Ascending aorta (tissue), 2 donors: ENCODE data around the gene ABCC2. TPM values are rescaled to one million over a fixed set of nuclear protein-coding genes. Genes with fewer than 3 reads are reported as not detected.
"Not testable (repeated sequence)": the region's sequence is repeated elsewhere in the genome, so short reads cannot be mapped to it uniquely, and the experiment has no call there.

Source experiments
- DNase-seq, 2 donors: peaks; one replicate each; pipeline ENCODE4 v3.0.0-alpha.2; 2019; ENCODE audit warnings: low spot score in 2 of 2
- H3K27ac ChIP-seq, 2 donors: fragments of 200-600 bp; sonication (generic); one replicate each; pipeline ENCODE4 v1.5.1; 2016 to 2017; ENCODE audit warnings: mild to moderate bottlenecking in 1 of 2
- H3K27me3 ChIP-seq: fragments of 200-600 bp; sonication (generic); one replicate; pipeline ENCODE4 v1.5.1; 2017
- H3K36me3 ChIP-seq, 2 donors: fragments of 200-600 bp; sonication (generic); one replicate each; pipeline ENCODE4 v1.5.1; 2016
- H3K4me1 ChIP-seq, 2 donors: fragments of 200-600 bp; sonication (generic); one replicate each; pipeline ENCODE4 v1.5.1; 2016 to 2017; ENCODE audit warnings: mild to moderate bottlenecking in 1 of 2
- H3K4me3 ChIP-seq, 2 donors: fragments of 200-600 bp; sonication (generic); one replicate each; pipeline ENCODE4 v1.5.1; 2016 to 2017; ENCODE audit warnings: mild to moderate bottlenecking in 1 of 2
- H3K9me3 ChIP-seq, 2 donors: fragments of 200-600 bp; sonication (generic); one replicate each; pipeline ENCODE4 v1.5.1; 2016
- CTCF ChIP-seq, 3 experiments: fragments of 200-600 bp in 2 of 3; fragments of 450-650 bp in 1 of 3; sonication (generic) in 2 of 3; IDR thresholded peaks; one replicate each; pipeline ENCODE4 v1.5.1; 2016 to 2019; ENCODE audit warnings: antibody characterized with exemption in 3 of 3, mild to moderate bottlenecking in 1 of 3, moderate library complexity in 1 of 3
- intact Hi-C: fragments of 100-400 bp; cut with DNase I; formaldehyde crosslinking; loops from one replicate; pipeline ENCODE4 v1.15.1; 2023
- total RNA-seq: library from RNA; depleted of rRNA; stranded (reverse); fragments of >200 nt; gene quantifications from one replicate; pipeline ENCODE4 v1.1.0, GENCODE V29; 2016

The ABCC2 gene
- total RNA-seq, 1 donor from 2014 or later, result 0.96 TPM

- intact Hi-C loops, result no loop called here
- no peak for TF ChIP-seq CTCF (IDR thresholded peaks at IDR 0.05)
- no peaks in the 10 kb centered on the region for H3K9me3 ChIP-seq
- peaks cover 52% of the 10 kb centered on the region in 2 donors for H3K36me3 ChIP-seq
- H3K27me3 ChIP-seq, result no peaks in the 10 kb centered on the region
- no peak overlapping the region for H3K4me3 ChIP-seq
- H3K27ac ChIP-seq, result no peak overlapping the region
- H3K4me1 ChIP-seq, result no peaks in the 10 kb centered on the region
- DNase-seq, result no peak
These were observed 112.2 kb downstream of the ABCC2 start for GRCh38 chr10:99894613-99895012.

- H3K4me3 ChIP-seq, H3K9me3 ChIP-seq, DNase-seq, intact Hi-C loops, H3K27ac ChIP-seq, H3K4me1 ChIP-seq, H3K27me3 ChIP-seq: not testable (repeated sequence)
- peaks cover 54 to 55% of the 10 kb centered on the region in 2 donors for H3K36me3 ChIP-seq
These were observed 112.6 kb downstream of the ABCC2 start for GRCh38 chr10:99895066-99895465.

- Histone ChIP-seq H3K27me3 (no peaks in the 10 kb centered on the region), H3K36me3 (peaks cover 54 to 60% of the 10 kb centered on the region in 2 donors), H3K4me1 (no peaks in the 10 kb centered on the region), H3K27ac (no peak overlapping the region), H3K9me3 (no peaks in the 10 kb centered on the region), H3K4me3 (no peak overlapping the region)
- no peak for TF ChIP-seq CTCF (IDR thresholded peaks at IDR 0.05)
- intact Hi-C loops, result no loop called here
- DNase-seq, result no peak
These were observed 113.4 kb downstream of the ABCC2 start for GRCh38 chr10:99895867-99896266.

Other genes starting within 250 kb of the ABCC2 start
- gene NKX2-3, start 249.7 kb upstream of the ABCC2 start, total RNA-seq, result not detected
- 25.2 TPM for gene SLC25A28, start 162.2 kb upstream of the ABCC2 start, total RNA-seq
- gene ENTPD7, start 123.1 kb upstream of the ABCC2 start, total RNA-seq, result 9.9 TPM
- gene COX15, start 50.5 kb upstream of the ABCC2 start, total RNA-seq, result 22.0 TPM
- 8.0 TPM for gene CUTC, start 50.4 kb upstream of the ABCC2 start, total RNA-seq
- gene DNMBP, start 227.3 kb downstream of the ABCC2 start, total RNA-seq, result 15.9 TPM